Lung (tissue), 12 donors: ENCODE data around the gene WDR35. TPM values are rescaled to one million over a fixed set of nuclear protein-coding genes. Genes with fewer than 3 reads are reported as not detected.
"Not testable (repeated sequence)": the region's sequence is repeated elsewhere in the genome, so short reads cannot be mapped to it uniquely, and the experiment has no call there.

Source experiments
- ATAC-seq: fragments of 200-7000 bp; cut with Tn5 transposase; one replicate; pipeline ENCODE4 v1.9.1; 2020; ENCODE audit warnings: moderate number of reproducible peaks; ENCODE audit not compliant: insufficient read depth, low FRiP score
- DNase-seq, 3 donors: peaks; one replicate each; pipeline ENCODE4 v3.0.0-alpha.2; 2013 to 2017
- H3K27ac ChIP-seq, 2 donors: one replicate each; pipeline ENCODE4 v1.5.1; 2013; ENCODE audit warnings: mild to moderate bottlenecking in 2 of 2, moderate library complexity in 2 of 2, control low read depth in 1 of 2, inconsistent platforms in 1 of 2, low read depth in 1 of 2, low read length in 1 of 2
- H3K27me3 ChIP-seq, 3 donors: one replicate each; pipeline ENCODE4 v1.5.1; 2013; ENCODE audit warnings: low read length in 2 of 3; ENCODE audit not compliant: control insufficient read depth in 3 of 3, insufficient read depth in 3 of 3
- H3K36me3 ChIP-seq, 4 donors: one replicate each; pipeline ENCODE4 v1.5.1; 2013; ENCODE audit warnings: low read length in 4 of 4, mild to moderate bottlenecking in 1 of 4, moderate library complexity in 1 of 4; ENCODE audit not compliant: control insufficient read depth in 4 of 4, insufficient read depth in 4 of 4
- H3K4me1 ChIP-seq, 5 donors: one replicate each; pipeline ENCODE4 v1.5.1; 2013; ENCODE audit warnings: low read length in 5 of 5, mild to moderate bottlenecking in 2 of 5, moderate library complexity in 1 of 5; ENCODE audit not compliant: control insufficient read depth in 5 of 5, insufficient read depth in 5 of 5
- H3K4me3 ChIP-seq: one replicate; pipeline ENCODE4 v1.5.1; 2013; ENCODE audit warnings: mild to moderate bottlenecking, control low read depth, moderate library complexity
- H3K9ac ChIP-seq, 2 donors: one replicate each; pipeline ENCODE4 v1.5.1; 2013; ENCODE audit warnings: low read length in 2 of 2, control low read depth in 1 of 2; ENCODE audit not compliant: insufficient read depth in 1 of 2
- H3K9me3 ChIP-seq, 4 donors: one replicate each; pipeline ENCODE4 v1.5.1; 2013; ENCODE audit warnings: low read length in 3 of 4, mild to moderate bottlenecking in 1 of 4, moderate library complexity in 1 of 4; ENCODE audit not compliant: control insufficient read depth in 4 of 4, insufficient read depth in 3 of 4
- WGBS, 2 donors: extraction: QIAGEN DNeasy Blood & Tissue Kit; methylation state at CpG; one replicate each; pipeline ENCODE4 v1.1.7; 2013; 5-methylcytosine and 5-hydroxymethylcytosine counted together
- polyA plus RNA-seq, 2 donors: library from polyadenylated mRNA; stranded (reverse); fragments of 200-250 nt; gene quantifications; one replicate each; pipeline ENCODE4 v1.2.1, GENCODE V29; 2013
- total RNA-seq, 2 donors: library from RNA; depleted of rRNA in 1 of 2; stranded (reverse); fragments of >200 nt in 1 of 2; gene quantifications; one replicate each; pipeline ENCODE4 v1.2.1, GENCODE V29; 2014 to 2021
- TF ChIP-seq, protein P1 (sequence below): IDR thresholded peaks from 2 replicates; pipeline ENCODE4 v1.5.1; 2012; ENCODE audit warnings: mild to moderate bottlenecking; ENCODE audit errors: control extremely low read depth, extremely low read depth
- donor health status: control.
- donor health status: control.
- donor health status: Bipolar disorder and iron deficiency.
- donor health status: healthy.
- donor health status: DM: yes; HTN: yes; CAD: no.

WDR35 gene
- total and polyA plus RNA-seq, 4 donors: 2.8 to 25.9 (median 9.0) TPM

- WGBS, 2 donors: 77 to 81% methylated on average over 4 of the region's 4 CpGs
- not testable (repeated sequence) for H3K9ac ChIP-seq, H3K27ac ChIP-seq, DNase-seq, H3K4me3 ChIP-seq, H3K27me3 ChIP-seq, ATAC-seq, H3K4me1 ChIP-seq, H3K9me3 ChIP-seq
- H3K36me3 ChIP-seq: peaks cover 1 to 13% (median 7%) of the 10 kb centered on the region in 4 donors
These were observed 65.4 kb downstream of the WDR35 start for GRCh38 chr2:19924526-19924925.

DNA sequence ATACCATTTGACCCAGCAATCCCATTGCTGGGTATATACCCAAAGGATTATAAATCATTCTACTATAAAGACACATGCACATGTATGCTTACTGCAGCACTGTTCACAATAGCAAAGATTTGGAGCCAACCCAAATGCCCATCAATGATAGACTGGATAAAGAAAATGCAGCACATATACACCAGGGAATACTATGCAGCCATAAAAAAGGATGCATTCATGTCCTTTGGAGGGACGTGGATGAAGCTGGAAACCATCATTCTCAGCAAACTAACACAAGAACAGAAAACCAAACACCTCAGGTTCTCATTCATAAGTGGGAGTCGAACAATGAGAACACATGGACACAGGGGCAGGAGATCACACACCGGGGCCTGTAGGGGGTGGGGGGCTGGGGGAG, 67.7 kb downstream of the WDR35 start:
- H3K9me3 ChIP-seq, ATAC-seq, H3K9ac ChIP-seq, H3K27me3 ChIP-seq, H3K36me3 ChIP-seq, H3K27ac ChIP-seq, H3K4me3 ChIP-seq, DNase-seq, H3K4me1 ChIP-seq: not testable (repeated sequence)
- WGBS, 2 donors: 96% methylated on average over 3 of the region's 3 CpGs

- Histone ChIP-seq H3K4me1 (no peaks in the 10 kb centered on the region), H3K4me3 (no peak overlapping the region), H3K9me3 (no peaks in the 10 kb centered on the region), H3K9ac (no peak overlapping the region), H3K27me3 (no peaks in the 10 kb centered on the region), H3K27ac (no peak overlapping the region), H3K36me3 (peaks cover 0 to 10% (median 4%) of the 10 kb centered on the region in 4 donors)
- DNase-seq: no peak
- 84 to 91% methylated on average over 6 of the region's 6 CpGs for WGBS, 2 donors
- TF ChIP-seq, protein P1, sequence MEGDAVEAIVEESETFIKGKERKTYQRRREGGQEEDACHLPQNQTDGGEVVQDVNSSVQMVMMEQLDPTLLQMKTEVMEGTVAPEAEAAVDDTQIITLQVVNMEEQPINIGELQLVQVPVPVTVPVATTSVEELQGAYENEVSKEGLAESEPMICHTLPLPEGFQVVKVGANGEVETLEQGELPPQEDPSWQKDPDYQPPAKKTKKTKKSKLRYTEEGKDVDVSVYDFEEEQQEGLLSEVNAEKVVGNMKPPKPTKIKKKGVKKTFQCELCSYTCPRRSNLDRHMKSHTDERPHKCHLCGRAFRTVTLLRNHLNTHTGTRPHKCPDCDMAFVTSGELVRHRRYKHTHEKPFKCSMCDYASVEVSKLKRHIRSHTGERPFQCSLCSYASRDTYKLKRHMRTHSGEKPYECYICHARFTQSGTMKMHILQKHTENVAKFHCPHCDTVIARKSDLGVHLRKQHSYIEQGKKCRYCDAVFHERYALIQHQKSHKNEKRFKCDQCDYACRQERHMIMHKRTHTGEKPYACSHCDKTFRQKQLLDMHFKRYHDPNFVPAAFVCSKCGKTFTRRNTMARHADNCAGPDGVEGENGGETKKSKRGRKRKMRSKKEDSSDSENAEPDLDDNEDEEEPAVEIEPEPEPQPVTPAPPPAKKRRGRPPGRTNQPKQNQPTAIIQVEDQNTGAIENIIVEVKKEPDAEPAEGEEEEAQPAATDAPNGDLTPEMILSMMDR: no peak
- ATAC-seq: no peak
These were observed 73.4 kb downstream of the WDR35 start for GRCh38 chr2:19916385-19916950.

DNA sequence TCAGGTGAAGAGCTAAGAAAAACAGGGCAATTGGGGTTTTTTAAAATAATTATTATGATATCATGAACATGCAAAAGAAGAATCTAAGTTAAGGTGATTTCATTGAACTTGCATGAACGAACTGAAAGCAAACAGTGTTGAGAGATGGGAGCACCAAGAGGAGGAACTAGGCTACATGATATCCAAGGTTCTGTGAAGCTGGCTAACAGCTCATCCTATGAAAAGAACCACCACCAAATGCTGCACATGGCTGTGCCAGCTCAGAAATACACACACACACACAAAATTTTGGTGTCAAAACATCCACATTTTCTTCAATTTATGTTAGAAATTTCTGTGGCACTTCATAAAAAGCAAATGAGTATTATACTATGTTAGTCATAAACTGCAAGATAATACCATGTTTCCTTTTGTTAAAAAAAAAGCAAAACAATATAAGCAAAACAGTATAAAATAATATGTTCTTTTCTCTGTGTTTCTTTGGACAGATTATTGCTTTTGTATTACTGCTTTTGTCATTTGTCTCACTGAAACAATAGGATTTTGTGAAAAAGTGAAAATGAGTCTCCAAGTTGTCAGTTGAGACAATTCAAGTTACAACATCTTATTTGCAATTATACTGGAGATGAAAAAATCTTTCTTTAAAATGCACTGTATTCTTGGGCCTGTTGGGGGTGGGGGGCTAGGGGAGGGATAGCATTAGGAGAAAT, 75.5 kb downstream of the WDR35 start:
- no peaks in the 10 kb centered on the region for H3K27me3 ChIP-seq
- no peak overlapping the region for H3K27ac ChIP-seq
- no peak overlapping the region for H3K4me3 ChIP-seq
- H3K9ac ChIP-seq: no peak overlapping the region
- H3K9me3 ChIP-seq: no peaks in the 10 kb centered on the region
- TF ChIP-seq, protein P1: no peak
- no peaks in the 10 kb centered on the region for H3K4me1 ChIP-seq
- 86 to 100% methylated on average over 1 of the region's 1 CpG for WGBS, 2 donors
- H3K36me3 ChIP-seq: peaks cover 0 to 10% (median 4%) of the 10 kb centered on the region in 4 donors
- ATAC-seq: no peak
- no peak for DNase-seq
